Fibroblast of upper back skin (primary cell): ENCODE results near the gene MYPN.
"Not testable (repeated sequence)": the region's sequence is repeated elsewhere in the genome, so short reads cannot be mapped to it uniquely, and the experiment has no call there.

Experiments used
- DNase-seq: peaks from one replicate; pipeline ENCODE4 v3.0.0-alpha.2; 2013

Gene MYPN

GRCh38 chr10:68109331-68109730 lies at the start of gene MYPN:
Gene MYPN (plus strand): TSS chr10:68109488. CDS start chr10:68121439, 11,951 bp downstream.
- DNase-seq: no peak

- peak; percentile 16 for DNase-seq
These were observed 42.3 kb upstream of the MYPN start for GRCh38 chr10:68067029-68067428.

GRCh38 chr10:68067508-68067907 lies 41.8 kb upstream of the MYPN start:
- no peak for DNase-seq

- DNase-seq: no peak
These were observed 35.7 kb upstream of the MYPN start for GRCh38 chr10:68073631-68074030.

- no peak for DNase-seq
These were observed 35.1 kb upstream of the MYPN start for GRCh38 chr10:68074031-68074774.

- peak; percentile 94 for DNase-seq
These were observed 34.3 kb upstream of the MYPN start, which contains the start of gene HERC4 for GRCh38 chr10:68074775-68075549. Gene HERC4 (minus strand): TSS chr10:68075283. CDS start chr10:68073108, 2,175 bp downstream.

GRCh38 chr10:68075550-68076004 lies 33.7 kb upstream of the MYPN start:
- DNase-seq: no peak

- not testable (repeated sequence) for DNase-seq
These were observed 33.2 kb upstream of the MYPN start for GRCh38 chr10:68076081-68076480.

GRCh38 chr10:68077026-68077425 lies 32.3 kb upstream of the MYPN start:
- DNase-seq: no peak

GRCh38 chr10:68079434-68079833 lies 29.9 kb upstream of the MYPN start:
- DNase-seq: no peak

- no peak for DNase-seq
These were observed 28.3 kb upstream of the MYPN start for GRCh38 chr10:68080853-68081431.

GRCh38 chr10:68081916-68082315 lies 27.4 kb upstream of the MYPN start:
- no peak for DNase-seq

- peak; percentile 49 for DNase-seq
These were observed 26.4 kb upstream of the MYPN start for GRCh38 chr10:68082872-68083271.

- DNase-seq: no peak
These were observed 25.3 kb upstream of the MYPN start for GRCh38 chr10:68083953-68084352.

- DNase-seq: no peak
These were observed 24.8 kb upstream of the MYPN start for GRCh38 chr10:68084469-68084868.

- no peak for DNase-seq
These were observed 23.3 kb upstream of the MYPN start for GRCh38 chr10:68086011-68086410.

- DNase-seq: no peak
These were observed 22.2 kb upstream of the MYPN start for GRCh38 chr10:68086910-68087684.

- DNase-seq: no peak
These were observed 21.4 kb upstream of the MYPN start for GRCh38 chr10:68087685-68088401.

- DNase-seq: no peak
These were observed 20.5 kb upstream of the MYPN start for GRCh38 chr10:68088740-68089139.

- DNase-seq: no peak
These were observed 18.7 kb upstream of the MYPN start for GRCh38 chr10:68090586-68090985.

GRCh38 chr10:68092512-68092911 lies 16.8 kb upstream of the MYPN start:
- DNase-seq: peak; percentile 40

- peak; percentile 81 for DNase-seq
These were observed 14.1 kb upstream of the MYPN start for GRCh38 chr10:68095153-68095552.
